GM12801 (cell line): ENCODE measurements around the gene HOXA7.

Experiments
- CTCF ChIP-seq: IDR thresholded peaks from one replicate; pipeline ENCODE4 v1.5.1; 2011; ENCODE audit warnings: control low read depth; ENCODE audit not compliant: insufficient read length; ENCODE audit errors: extremely low read depth

The HOXA7 gene

GRCh38 chr7:27164045-27164366, 7.5 kb upstream of the HOXA7 start:
- no peak for TF ChIP-seq CTCF

GRCh38 chr7:27163288-27164044, 7.0 kb upstream of the HOXA7 start:
- TF ChIP-seq CTCF: no peak

GRCh38 chr7:27162561-27163287, 6.2 kb upstream of the HOXA7 start:
- TF ChIP-seq CTCF: no peak

GRCh38 chr7:27161721-27162560, 5.5 kb upstream of the HOXA7 start:
- no peak for TF ChIP-seq CTCF

- no peak for TF ChIP-seq CTCF
Measured at GRCh38 chr7:27161214-27161720, 4.8 kb upstream of the HOXA7 start.

- no peak for TF ChIP-seq CTCF
Measured at GRCh38 chr7:27160546-27161213, 4.2 kb upstream of the HOXA7 start.
